HCEC 1CT (cell line): ENCODE results near the gene DMRTA2.

Experiments
- DNase-seq: peaks from one replicate; pipeline ENCODE4 v3.0.0-alpha.2; 2017

Gene DMRTA2

DNA sequence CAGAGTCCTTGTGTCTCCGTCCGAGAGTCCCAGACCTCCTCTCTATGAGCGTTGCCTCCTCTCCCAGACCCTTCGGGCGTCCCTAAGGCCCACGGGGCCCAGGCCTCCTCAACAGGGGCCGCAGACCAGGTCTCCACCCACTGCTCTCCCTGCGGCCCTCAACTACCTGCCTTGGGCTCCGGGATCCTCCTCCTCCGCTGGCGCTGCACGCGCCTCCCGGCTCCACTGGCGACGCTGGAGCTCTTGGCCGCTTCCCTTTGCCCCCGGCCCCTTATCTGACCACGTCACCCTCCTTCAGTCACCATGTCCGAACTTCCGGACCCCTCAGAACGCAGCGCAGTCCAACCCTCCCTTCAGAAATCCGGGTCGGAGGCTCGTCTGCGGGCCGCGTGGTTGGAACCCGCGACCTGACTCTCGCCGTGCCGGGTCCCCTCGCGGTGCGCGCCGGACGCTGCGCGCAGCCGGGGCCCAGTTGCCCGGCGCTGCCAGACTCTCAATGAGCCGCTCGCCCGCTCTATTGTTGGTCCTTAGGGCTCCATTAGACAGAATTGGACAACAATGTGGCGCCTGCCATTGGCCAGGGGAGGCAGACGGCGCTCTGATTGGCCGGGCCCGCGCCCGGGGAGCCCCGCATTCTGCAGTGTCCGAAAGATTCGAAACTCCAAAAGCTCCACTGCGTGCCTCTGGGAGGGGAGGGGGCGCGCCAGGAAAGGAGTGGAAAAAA is at the start of gene DMRTA2:
Gene DMRTA2 (minus strand): TSS at position 498 of the 724 bp plus-strand sequence. CDS start 1,907 bp downstream, outside the sequence.
- DNase-seq: no peak

DNA sequence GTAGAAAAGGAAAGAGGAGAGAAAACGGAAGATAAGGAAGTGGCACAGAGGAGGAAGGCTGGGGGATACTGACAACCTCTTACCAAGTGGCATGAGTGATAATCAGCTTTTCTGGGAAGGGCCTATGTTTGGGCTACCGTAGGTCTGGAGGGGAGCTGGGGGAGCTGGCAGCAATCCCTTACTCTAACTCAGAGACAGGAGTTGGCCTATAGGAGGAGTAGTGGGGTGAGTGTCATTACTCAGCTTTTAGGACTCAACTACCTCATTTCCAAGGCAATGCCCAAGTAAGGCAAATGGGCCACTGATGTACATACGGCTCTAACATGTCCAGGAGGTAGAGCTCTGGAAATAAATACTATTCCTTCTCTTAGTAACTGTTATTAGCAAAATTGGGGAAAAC is 48.7 kb upstream of the DMRTA2 start:
- DNase-seq: no peak

DNA sequence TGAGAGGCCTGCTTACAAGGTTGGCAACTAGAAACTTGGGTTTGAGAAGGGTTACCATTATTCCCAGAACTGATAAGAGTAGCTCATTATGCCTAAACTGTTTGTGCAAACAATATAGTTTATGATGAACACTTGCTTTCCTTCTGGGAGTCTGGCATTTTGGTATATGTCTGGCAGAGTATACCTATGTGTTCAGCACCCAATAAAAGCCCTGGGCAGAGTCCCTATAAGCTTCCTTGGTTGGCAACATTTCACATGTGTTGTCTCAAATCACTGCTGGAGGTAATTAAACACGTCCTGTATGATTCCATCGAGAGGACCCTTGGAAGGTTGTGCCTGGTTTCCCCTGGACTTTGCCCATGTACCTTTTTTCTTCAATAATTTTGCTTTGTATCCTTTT is 39.7 kb upstream of the DMRTA2 start:
- no peak for DNase-seq

DNA sequence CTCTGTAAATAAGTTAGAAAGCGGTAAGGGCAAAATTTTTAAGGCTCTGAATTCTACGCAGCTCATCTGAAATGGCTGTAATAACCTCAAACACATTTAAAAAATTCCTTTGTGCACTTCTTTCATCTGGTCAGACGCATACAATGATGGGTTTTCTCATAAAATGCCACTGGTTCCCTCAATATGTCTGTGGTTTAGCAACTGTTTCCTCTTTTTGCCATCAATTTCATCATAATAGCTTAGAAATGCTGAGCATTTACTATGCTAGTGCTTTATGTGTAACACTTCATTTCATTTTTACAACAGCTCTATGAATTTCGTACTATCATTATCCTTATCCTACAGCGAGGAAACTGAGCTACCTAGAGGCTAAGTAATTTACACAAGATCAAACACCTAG is 35.3 kb upstream of the DMRTA2 start:
- no peak for DNase-seq

DNA sequence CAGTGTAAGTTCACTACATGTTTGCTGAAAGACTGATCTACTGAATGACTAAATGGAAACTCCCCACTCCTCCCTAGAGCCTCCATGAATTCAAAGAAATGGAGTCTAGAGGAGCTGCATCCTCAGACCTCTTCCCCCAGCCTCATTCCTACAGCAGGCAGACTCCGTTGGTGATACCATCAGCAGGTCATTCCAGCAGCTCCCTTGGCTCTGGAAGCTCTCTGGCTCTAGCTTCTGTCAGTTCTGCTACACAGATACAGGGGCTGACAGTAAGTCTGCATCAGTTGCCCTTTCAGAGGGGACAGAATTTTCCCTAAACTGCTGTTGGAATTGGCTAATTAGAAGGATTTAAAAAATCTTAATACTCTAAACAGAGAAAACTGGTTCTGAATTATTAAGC is 31.7 kb upstream of the DMRTA2 start:
- no peak for DNase-seq

DNA sequence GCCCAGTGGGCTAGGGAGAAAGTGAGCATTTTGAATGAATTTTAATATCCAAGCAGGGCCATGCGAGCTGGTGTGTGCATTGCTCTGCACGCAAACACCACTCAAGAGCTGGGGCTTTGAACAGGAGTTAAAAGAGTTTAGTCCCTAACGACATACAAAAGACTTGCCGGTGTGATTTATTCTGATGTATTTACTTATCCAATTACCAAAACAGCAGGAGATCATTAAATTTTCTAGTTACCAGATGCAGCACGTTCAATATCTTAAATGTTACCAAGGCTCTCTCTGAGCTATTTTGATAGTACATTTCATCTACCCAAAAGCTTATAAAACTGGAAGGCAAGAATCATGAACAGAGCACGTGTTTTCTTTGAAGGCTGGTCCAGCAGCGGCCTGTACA is 30.0 kb upstream of the DMRTA2 start:
- DNase-seq: no peak

DNA sequence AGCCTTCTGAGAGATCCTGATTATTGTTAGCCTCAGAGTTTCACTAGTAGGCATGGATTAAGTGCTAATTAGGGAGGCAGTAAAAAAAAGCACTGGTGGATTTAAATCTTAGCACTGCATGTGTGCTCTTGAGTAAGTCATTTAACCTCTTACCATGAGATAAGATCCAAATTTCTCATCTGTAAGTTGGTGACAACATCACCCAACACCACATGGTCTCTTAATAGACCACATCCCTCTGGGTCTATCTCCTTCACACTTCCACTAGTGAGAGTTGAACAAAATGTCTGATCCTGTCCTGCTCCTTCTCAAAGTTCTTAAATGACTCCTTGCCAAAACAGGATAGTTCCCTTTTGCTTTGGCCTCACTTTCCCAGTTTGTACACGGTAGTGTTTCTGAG is 29.5 kb upstream of the DMRTA2 start:
- no peak for DNase-seq

DNA sequence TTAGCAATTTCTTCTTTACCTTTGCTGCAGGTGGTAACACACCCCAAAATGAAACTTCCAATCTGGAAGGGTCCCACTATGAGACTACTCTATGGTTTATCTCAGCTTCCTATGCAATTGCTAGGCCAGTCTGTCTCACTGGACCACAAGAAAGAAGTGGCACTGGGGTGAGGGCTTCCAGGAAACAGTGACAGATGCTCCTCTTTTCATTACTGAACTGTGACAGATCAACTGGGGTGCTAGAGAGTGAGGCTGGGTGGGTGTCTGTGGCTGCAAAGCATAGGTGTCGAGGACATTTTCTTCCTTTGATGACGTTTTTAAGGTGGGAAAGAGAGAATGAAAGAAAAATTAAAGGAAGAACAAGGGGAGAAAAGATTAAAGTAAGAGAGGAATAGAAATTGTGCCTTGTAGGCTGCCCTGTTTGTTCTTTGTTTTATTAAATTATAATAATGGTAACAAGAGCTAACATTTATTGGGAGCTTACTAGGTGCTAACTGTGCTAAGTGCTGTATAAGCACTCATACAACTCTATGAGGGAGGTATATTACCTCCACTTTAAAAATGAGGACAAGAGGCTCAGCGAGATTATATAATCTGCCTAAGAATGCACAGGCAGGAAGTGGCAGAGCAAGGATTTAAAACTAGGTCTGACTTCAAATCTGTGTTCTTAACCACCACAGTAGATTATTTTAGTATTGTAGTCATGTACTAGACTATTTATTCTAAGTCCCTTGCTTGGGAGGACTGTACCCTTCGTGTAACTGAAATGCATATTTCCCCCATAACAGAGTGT is 27.8 kb upstream of the DMRTA2 start:
- no peak for DNase-seq

DNA sequence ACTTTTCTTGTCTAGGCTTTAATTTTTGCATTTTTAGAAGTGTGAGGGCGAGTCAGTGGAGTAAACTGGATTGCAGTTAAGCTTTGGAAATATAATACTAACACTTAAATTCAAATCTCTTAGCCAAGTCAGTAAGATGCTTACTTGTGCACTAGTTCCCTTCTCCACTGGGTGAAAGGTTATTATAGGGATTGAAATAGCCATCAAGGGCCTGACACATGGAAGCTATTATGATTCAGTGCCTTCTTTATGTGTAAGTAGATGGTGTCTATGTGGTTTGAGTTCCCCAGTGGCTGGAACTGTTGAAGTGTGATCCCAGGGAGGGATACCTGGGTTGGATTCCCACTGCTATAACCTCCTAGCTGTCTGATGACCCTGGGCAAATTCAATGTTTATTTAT is 24.7 kb upstream of the DMRTA2 start:
- no peak for DNase-seq

DNA sequence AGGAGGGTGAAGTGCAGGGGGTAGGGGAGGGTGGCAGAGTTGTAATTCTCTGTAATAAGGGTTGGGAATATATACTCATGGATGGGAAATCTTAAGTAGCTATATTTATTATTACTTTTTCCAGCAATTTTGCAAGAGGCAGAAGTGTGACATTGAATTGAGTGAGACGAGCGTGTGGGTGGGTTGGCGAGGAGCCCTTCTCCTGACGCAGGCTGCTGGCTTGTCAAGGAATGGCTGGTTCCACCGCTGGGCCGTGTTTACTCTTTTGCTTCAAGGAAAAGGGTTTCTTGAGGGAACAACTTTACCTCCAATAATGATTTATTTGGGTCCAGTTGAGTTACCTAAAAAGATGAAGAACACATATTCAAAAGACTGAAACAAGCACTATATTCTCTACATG is 17.9 kb upstream of the DMRTA2 start:
- DNase-seq: no peak

DNA sequence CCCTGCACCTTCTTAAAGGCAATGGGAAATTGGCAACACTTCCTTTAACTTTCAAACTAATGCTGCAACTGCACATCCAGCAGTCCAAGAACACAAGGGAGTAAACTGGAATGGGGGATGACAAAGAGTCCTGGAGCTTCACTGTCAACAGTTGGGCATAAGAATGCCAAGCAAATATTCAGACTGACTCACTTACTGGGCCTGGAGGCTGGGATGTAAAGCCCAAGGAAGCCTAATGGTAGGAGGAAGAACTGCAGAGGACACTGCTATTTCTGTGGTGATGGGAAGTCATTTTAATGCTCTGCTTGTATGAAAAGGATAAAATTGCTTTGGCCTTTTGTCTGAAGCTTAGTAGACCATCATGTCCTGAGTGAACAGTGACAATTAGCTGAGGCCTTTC is 15.7 kb upstream of the DMRTA2 start:
- DNase-seq: peak; percentile 26

DNA sequence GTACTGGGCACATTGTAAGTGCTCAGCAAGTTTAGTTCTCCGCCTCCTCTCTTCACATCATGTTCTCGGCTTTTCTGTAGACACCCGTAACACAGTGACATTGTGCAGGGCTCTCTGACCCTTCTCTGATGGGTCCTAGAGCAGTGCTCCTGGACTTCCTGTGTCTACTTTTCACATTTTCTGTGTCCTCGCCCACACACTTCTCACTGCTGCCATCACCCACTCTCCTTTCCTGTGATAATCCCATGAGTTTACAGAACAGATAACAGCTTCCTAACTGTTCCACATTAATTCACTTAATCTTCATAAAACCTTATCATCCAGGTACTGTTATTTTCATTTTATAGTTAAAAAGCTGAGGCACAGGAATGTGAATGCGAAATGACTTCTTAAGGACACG is 13.2 kb upstream of the DMRTA2 start:
- no peak for DNase-seq

DNA sequence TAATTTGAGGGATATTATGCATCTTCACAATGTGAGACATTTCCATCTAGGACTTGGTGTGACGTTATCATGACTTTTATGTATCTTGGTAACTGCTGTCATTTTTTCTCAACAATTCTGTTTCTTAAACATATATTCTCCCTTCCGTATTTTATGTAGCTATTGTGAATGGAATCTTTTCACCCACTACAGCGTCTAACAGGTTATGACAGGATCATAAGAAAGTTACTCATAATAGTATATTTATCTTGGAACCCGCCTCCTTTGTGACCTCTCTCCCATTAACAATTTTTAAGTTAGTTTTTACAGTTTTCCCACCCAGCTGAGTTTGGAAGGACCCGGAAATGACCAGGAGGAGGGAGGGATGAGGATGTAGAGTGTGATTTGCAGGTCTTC is 6.8 kb upstream of the DMRTA2 start:
- no peak for DNase-seq

DNA sequence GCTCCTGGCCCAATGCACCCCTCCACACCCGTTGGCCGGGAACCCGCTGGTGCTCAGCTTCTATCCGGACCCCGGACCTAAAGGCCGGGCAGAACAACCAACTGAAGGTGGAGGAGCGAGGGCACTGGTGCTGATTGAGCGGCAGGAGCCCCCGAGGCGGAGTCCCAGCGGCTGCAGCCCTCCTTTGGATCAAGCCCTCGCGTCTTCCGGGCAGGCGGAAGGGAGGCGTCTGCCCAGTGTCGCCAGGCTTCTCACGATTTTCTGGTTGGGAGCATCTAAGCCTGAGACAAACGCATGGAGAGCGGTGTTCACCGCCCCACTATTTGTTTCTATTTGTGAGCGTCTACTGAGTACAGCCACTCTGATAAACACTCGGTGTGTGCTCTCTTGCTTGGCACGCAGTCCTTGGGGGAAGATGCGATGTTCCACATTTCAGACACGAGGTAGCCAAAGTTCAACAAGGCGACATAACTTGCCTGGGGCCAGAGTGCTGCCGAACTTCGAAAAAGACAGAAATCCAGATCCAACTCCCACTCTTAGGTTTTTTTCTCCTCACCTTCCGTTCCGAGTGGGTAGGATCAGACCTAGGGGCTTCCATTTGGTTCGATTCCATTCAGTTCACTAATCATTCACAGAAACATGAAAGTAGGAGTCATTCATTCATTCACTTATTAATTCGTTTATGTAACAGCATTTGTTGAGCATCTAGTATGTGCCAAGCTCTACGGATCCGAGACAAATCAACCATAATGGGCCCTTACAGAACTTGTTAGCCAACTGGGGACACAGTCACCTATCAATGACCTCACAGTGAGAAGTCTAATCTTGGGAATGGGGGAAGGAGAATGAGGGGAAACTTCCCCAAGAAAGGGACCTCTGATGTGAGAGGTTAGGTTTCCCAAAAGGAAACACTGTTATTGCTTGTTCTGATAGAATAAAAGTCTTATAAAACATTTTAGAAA is 4.9 kb upstream of the DMRTA2 start:
- no peak for DNase-seq

DNA sequence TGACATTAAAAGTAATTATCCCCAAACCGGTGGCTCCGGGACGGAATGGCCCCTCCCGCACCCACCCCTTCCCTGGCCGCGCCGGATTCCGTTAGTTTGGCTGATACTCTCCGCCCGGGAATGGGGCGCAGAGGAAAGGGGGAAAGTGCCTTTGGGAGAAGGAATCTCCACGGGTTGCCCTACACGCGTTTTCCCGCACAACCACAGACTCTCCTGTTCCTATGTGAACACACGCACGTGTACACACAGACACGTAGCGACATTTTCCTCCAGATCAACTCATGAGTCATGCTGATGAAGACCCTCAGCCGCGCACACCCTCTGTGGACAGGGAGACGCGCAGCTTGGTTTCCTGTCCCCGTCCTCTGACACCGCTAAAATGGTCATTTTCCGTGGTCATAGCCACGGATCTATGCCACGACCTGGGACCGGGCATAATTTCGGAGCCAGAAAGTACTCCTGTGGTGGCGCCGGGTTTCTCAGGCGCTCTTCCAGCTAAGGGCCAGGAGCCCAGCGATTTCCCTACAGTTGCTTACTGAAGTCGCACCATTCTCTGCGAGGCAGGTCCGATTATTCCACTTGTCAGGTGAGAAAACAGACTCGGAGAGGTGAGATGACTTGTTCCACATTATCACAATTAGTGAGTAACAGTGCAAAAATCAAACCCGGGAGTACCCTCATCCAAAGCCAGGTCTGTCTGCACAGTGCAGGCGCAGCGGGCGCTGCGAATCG is 4.0 kb upstream of the DMRTA2 start:
- DNase-seq: no peak

DNA sequence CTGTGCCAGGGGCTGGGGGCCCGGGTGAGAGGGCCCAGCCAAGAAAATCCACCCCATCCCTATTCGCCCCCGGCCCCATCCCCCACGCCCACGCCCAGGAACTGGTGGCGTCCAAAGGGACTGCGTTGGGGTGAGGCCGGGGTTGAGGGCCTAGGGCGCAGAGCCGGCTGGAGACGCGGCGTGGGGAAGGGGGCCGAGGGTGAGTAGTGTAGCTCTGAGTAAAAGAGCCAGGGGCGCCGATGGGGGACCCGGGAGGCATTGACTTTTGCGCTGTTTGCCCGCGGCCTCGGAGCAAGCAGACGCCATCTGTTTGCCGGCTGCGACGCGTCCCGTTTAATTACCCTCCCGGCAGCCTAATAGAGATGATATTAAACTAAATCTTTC is 3.5 kb upstream of the DMRTA2 start:
- no peak for DNase-seq

DNA sequence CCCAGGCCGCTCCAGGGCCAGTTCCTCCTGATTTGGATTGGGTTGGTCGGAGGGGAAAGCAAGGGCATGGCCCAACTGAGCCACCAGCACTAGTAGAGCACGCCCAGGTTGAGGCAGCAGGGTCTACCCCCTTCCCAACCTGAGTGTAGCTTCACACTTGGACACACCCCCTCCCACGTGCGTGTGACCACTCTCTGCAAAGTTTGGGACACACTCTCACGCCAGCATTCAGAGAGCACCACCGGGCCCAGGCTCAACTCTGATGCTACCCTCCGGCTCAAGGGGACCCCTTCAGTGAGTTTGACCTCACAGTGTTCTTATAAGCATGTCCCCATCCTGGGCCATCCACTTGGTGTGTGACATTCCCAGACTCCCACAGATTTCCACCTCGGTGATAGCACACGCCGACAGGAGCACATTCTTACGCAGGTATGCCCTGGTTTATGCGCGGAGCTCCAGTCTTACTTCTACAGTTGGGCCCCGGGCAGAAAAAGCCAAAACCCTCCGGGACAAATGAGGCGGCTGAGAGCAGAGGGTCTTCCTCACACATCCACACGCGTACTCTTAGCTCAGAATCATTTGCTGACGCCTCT is 3.0 kb upstream of the DMRTA2 start:
- DNase-seq: no peak

DNA sequence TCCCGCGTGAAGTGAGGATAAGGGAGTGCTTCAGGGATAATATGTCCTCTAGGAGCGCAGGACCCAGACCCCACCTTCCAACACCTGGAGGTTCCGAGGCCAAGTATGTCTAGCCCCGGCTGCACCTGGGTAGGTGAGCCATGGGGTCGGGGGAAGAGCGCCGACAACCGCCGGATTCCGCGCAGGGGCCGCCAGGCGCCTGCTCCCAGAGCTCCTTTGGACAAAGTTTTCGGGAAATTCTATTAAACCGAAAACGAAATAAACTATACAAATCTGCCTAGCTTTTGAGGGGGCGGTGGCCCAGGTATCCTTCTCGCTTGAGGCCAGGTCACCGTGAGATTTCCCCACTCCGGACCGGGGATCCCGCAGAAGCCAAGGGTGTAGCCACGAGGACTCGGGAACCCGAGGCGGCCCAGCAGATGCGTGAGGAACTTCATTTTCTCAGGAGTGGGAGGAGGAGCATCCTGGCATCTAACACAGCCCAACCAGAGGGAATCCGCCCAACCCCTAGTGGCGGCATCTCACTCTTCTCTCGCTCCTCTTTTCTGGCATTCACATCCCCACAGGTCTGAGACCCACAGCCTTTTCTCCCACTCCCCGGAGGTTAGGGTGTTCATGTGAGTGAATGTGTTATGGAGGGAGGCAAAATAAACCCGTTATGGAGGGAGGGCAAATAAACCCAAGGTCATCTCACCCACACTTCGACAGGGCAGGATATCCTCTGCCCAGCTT is 2.3 kb upstream of the DMRTA2 start:
- DNase-seq: peak; percentile 42

DNA sequence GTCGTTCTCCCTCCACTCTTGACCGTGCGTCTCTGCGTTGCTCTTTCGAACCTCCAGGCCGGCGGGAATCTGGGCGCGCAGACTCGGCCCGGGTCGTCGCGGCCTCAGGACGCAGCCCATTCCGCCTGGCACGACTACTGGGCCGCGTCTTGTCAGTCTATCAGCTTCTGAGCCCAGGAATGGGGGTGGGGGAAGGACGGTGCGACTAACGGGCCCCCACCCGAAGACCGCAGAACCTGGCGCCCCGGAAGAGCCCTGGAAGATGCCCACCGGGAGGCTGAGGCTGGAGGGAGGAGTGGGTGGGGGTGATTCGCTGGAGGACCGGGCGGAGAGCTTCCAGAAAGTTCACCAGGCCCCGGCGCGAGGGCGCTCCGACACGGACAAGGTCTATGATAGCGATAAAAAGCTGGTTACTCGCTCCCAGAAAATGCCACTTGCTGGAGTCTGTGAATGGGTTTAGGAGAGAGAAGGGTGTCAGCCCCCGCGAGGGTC is 1.7 kb upstream of the DMRTA2 start:
- DNase-seq: no peak

DNA sequence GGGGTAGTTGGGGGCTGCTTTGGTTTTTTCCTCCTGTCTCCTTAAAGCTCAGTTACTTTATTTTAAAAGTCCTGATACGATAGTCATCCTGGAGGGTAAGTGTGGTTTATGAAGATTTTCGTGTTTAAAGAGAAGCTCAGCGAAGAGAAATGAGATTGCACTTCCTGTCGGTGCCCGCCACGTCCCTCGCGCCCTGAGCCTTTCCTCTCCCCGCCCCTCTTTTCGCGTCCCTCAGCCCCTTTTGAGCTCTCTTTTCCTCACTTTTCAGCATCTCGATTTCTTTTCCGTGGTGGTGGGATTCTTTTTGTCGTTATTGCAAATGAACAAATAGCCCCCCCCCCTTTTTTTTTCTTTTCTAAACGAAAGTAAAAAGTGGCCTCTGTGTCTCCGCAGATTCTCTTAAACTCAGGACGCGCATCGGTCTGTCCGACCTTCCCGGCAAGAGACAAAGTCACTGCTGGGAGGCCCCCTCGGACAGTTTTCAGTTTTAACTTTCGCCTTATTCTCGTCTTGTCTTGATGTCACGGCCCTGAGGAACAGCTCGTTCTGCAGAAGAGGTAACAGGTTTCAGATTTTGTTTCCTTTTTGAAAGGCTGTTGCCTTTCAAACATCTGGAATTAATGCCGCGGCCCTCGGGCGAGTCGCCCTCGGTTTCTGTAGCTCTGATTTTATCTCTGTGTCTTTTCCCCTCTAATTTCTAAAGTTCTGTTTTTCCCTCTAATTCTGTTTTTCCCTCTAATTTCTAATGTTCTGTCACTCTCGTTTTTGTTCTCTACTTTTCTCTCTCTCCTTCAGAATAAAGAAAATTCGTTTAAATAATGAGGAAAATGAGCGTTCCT is 1.0 kb upstream of the DMRTA2 start:
- no peak for DNase-seq

DNA sequence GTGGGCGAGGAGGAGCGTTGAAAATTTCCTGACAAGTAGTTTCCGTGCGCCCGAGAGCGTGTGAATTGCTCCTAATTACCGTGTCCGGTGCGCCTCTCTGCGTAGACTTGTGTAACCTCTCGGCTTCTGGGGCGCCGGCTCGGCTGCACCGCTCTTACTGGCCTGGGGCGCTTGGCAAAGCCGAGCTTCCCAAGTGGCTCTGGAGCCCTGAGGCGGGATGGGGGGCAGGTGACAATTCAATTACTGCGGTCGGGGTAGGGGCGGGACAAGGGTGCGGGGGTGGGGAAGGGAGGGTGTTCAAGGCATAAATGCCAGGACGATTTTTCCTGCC is 392 bp upstream of the DMRTA2 start:
- DNase-seq: no peak
